Stomach smooth muscle (tissue), 2 donors: ENCODE results near the gene PDZK1IP1.

ENCODE experiments used
- H3K27ac ChIP-seq: one replicate; pipeline ENCODE4 v1.7.0; 2013; ENCODE audit warnings: mild to moderate bottlenecking, low read length, inconsistent platforms
- H3K27me3 ChIP-seq, 2 donors: one replicate each; pipeline ENCODE4 v1.7.0; 2013; ENCODE audit warnings: low read length in 2 of 2; ENCODE audit not compliant: insufficient read depth in 2 of 2, control insufficient read depth in 1 of 2
- H3K36me3 ChIP-seq, 2 donors: one replicate each; pipeline ENCODE4 v1.7.0; 2013; ENCODE audit warnings: low read length in 2 of 2; ENCODE audit not compliant: control insufficient read depth in 2 of 2, insufficient read depth in 2 of 2
- H3K4me1 ChIP-seq: one replicate; pipeline ENCODE4 v1.7.0; 2013; ENCODE audit warnings: low read length; ENCODE audit not compliant: control insufficient read depth, insufficient read depth
- H3K4me3 ChIP-seq, 2 donors: one replicate each; pipeline ENCODE4 v1.7.0; 2013; ENCODE audit warnings: low read length in 2 of 2
- H3K9ac ChIP-seq, 2 donors: one replicate each; pipeline ENCODE4 v1.7.0; 2013; ENCODE audit warnings: low read length in 2 of 2, mild to moderate bottlenecking in 1 of 2
- H3K9me3 ChIP-seq, 2 donors: one replicate each; pipeline ENCODE4 v1.7.0; 2013; ENCODE audit warnings: low read length in 2 of 2; ENCODE audit not compliant: control insufficient read depth in 2 of 2
- donor health status: healthy.
- donor health status: Pancreatic carcinoma.

PDZK1IP1 gene

DNA sequence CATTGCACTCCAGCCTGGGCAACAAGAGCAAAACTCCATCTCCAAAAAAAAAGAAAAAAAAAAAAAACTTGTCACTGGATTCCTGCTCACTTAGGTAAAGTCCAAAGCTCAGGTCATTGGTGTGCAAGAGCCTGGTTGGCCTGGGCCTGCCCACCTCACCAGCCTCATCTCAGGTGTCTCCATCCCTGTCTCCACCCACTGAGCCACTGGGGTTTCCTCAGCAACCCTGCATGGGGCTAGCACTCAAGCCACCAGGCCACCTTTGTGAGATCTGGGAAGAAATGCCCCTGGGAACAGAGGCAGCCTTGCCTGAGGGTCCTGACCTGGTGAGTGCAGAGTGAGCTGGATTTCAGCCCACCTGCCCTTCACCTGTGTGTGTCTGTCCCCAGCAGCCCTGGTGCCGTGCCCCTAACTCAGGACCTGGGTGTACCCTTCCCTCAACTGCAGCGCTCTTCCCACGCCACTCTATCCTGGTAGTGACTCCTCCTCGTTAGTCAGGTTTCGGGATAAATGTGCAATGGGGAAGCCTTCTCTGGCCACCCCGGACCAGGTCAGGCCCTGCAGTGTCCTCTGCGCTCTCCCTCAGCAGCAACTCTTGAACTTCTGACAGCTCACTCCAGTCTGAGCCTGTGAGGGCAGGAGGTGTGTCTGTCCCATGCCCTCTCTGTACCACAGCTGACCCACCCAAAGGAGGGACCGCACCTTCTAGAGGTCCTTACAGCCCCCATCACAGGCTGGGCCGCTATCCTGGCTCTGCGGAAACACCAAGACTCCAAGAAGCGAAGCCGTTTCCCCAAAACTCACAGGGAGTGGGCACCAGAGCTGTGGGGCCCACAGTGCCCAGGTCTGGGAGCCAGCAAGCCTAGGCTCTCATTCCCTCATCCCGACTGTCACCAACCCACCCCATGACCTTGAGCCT, 3.3 kb downstream of the PDZK1IP1 start:
- no peak overlapping the region for H3K4me3 ChIP-seq
- H3K27me3 ChIP-seq, result peaks cover 2 to 20% of the 10 kb centered on the region in 2 donors
- peaks cover 16% of the 10 kb centered on the region for H3K4me1 ChIP-seq
- no peak overlapping the region for H3K9ac ChIP-seq
- H3K27ac ChIP-seq, result no peak overlapping the region
- no peaks in the 10 kb centered on the region for H3K36me3 ChIP-seq
- H3K9me3 ChIP-seq, result no peaks in the 10 kb centered on the region

DNA sequence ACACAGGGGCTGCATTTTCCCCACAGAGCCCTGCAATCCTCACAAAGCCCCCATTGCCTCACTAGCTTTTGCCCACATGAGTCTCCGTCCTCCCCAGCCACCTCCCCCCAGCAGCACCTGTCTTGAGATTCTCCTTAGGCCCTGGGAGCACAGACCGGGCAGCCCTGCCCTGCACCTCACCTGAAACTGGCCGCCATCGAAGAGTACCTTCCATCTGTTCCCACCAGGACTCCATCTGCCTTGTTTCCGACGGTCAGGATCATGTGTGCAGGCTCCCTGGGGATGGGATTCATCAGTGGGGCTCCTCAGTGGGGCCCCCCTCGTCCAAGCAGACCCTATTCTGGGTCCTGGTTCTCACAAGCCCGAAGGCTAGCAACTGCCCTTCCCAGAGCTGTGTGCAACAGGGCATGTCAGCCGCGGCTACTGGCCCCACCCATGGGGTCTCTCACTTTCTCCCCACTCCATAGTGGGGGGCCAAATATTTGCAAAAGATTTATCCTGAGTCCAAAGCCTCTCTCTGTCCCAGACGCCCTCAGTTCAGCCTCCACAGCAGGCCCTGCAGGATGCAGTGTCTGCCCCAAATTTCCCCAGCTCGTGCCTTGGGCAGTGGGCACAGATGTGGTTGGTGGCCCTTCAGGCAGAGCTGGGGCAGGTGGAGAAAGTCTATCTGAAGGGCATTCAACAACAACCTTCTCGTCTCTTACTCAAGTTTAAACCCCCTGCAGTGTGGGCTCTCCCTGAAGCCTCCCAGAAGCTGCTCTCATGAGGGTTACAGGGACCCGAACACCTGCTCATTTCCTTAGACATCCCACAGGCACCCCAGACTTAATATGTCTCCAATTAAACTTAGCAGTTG, 4.8 kb downstream of the PDZK1IP1 start:
- peaks cover 9 to 27% of the 10 kb centered on the region in 2 donors for H3K27me3 ChIP-seq
- peaks cover 8% of the 10 kb centered on the region for H3K4me1 ChIP-seq
- no peaks in the 10 kb centered on the region for H3K9me3 ChIP-seq
- H3K27ac ChIP-seq, result no peak overlapping the region
- H3K9ac ChIP-seq, result no peak overlapping the region
- H3K36me3 ChIP-seq, result no peaks in the 10 kb centered on the region
- H3K4me3 ChIP-seq, result no peak overlapping the region

DNA sequence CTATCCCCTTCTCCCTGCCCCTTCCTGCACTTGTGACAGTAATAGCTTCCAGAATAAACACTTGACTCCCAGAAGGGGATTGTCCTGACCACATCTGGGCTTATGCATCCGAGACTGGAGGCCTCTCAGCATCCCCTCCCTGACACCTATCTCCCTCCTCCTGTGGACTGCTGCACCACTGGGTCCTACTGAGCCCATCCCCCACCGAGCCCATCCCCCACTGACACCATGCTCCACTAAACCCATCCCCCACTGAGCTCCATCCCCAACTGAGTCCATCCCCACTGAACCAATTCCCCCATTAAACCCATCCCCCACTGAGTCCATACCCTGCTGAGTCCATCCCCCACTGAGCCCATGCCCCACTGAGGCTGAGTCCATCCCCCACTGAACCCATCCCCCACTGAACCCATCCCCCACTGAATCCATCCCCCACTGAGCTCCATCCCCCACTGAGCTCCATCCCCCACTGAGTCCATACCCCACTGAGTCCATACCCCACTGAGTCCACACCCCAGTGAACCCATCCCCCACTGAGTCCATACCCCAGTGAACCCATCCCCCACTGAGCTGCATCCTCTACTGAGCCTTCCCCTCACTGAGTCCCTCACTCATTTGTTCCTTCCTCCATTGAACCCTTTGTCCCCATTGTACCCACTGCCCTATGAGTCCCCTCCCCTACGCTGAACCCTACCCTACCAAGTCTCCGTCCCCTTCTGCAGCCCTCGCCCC, 5.6 kb downstream of the PDZK1IP1 start:
- Histone ChIP-seq H3K9ac (no peak overlapping the region), H3K4me3 (no peak overlapping the region), H3K36me3 (no peaks in the 10 kb centered on the region), H3K27me3 (peaks cover 9 to 28% of the 10 kb centered on the region in 2 donors), H3K27ac (no peak overlapping the region), H3K9me3 (no peaks in the 10 kb centered on the region), H3K4me1 (peaks cover 11% of the 10 kb centered on the region)

DNA sequence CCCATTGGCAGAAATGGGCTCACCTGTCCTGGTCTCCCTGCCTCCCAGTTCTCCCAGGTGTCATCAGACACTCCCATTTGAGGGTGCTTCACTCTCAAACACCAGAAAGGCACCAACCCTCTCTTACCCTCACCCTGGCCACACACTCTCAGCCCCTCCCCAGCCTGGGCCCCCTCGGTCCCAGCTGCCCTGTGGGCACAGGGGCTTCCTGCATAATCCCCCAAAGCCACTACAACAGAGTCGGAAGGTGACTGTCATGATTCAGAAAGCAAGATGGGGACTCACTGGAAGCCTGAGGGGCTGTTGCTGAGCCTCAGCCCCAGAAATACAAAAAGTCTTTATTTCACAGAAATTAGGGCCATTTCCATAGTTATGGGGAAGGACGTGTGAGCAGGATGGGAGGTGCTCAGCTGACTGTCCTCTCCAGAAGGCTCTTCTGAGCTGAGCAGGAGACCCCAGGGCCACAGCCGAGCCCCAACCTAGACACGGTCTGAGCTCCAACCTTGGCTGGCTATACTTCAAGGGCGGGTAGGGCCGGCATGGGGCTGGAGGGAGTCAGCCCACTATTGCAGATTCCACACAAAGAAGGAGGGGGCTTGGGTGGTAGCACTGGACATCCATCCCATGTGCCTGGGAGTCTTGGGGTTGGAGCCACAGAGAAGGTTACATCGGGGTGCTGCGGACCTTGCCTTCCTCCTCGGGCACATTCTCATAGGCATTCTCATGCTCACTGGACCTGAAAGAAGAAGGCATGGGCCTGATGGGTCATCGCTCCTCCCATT, 6.3 kb downstream of the PDZK1IP1 start:
- Histone ChIP-seq H3K9ac (no peak overlapping the region), H3K27me3 (peaks cover 9 to 28% of the 10 kb centered on the region in 2 donors), H3K9me3 (no peaks in the 10 kb centered on the region), H3K4me3 (no peak overlapping the region), H3K27ac (no peak overlapping the region), H3K4me1 (peaks cover 12% of the 10 kb centered on the region), H3K36me3 (no peaks in the 10 kb centered on the region)

DNA sequence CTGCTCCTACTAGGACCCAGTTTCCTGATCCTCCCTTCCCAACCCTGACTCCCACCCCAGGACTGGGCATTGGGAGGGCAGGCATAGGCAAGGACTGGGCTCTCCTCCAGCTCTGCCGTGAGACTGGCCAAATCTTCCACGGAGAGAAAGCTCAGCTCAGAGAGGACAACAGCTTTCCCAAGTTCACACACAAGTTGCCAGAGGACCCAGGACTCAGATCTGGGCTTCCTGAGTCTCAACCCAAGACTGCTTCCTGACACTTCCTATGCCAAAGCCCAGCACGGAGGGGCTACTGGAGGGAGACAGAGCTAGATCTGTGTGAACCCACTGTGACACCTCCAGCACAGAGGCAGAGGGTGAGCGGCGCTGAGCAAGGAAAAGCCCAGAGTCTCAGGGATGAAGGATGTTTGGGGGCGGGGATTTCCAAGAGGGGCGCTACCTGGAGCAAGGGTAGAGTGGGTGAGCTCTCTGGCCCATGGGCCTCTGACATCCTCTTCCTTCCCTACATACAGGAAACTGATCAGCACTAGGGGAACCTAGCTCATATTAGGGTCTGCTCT, 7.1 kb downstream of the PDZK1IP1 start:
- no peak overlapping the region for H3K4me3 ChIP-seq
- H3K4me1 ChIP-seq, result peaks cover 12% of the 10 kb centered on the region
- no peaks in the 10 kb centered on the region for H3K36me3 ChIP-seq
- no peaks in the 10 kb centered on the region for H3K9me3 ChIP-seq
- H3K27me3 ChIP-seq, result peaks cover 9 to 28% of the 10 kb centered on the region in 2 donors
- no peak overlapping the region for H3K9ac ChIP-seq
- H3K27ac ChIP-seq, result no peak overlapping the region

DNA sequence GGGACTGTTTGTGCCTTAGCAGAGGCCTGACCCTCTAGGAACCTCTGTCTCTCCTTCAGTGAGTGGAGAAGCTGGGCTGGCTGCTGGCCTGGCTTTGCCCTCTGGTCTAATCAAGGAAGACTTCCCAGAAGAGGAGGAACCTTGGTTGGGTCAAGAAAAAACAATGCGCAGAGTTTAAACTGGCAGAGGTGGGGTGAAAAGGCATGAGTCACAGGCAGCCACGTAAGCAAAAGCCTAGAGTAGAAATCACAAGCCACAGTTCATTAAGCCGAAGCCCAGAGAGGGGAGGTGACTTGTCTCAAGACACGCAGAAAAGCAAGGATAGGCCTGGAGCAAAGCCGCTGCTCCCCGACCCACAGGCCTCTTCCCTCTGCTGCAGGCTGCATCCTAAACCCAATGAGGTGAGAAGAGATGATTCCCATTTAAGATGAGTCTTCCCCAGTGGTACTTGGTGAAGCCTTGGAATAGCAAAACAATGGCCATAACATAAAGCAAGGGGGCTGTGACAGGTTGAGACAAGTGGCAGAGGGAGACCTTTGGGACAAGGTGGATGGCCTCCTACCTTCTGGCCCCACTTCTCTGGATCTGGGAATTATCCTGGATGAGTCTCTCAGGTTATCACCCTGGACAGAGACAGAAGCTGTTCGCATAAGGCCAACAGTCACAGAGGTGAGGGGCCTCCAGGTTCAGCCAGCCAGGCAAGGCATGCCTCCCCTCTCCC, 7.7 kb downstream of the PDZK1IP1 start:
- Histone ChIP-seq H3K4me1 (peaks cover 12% of the 10 kb centered on the region), H3K4me3 (no peak overlapping the region), H3K9me3 (no peaks in the 10 kb centered on the region), H3K9ac (no peak overlapping the region), H3K27ac (no peak overlapping the region), H3K36me3 (no peaks in the 10 kb centered on the region), H3K27me3 (peaks cover 9 to 28% of the 10 kb centered on the region in 2 donors)

DNA sequence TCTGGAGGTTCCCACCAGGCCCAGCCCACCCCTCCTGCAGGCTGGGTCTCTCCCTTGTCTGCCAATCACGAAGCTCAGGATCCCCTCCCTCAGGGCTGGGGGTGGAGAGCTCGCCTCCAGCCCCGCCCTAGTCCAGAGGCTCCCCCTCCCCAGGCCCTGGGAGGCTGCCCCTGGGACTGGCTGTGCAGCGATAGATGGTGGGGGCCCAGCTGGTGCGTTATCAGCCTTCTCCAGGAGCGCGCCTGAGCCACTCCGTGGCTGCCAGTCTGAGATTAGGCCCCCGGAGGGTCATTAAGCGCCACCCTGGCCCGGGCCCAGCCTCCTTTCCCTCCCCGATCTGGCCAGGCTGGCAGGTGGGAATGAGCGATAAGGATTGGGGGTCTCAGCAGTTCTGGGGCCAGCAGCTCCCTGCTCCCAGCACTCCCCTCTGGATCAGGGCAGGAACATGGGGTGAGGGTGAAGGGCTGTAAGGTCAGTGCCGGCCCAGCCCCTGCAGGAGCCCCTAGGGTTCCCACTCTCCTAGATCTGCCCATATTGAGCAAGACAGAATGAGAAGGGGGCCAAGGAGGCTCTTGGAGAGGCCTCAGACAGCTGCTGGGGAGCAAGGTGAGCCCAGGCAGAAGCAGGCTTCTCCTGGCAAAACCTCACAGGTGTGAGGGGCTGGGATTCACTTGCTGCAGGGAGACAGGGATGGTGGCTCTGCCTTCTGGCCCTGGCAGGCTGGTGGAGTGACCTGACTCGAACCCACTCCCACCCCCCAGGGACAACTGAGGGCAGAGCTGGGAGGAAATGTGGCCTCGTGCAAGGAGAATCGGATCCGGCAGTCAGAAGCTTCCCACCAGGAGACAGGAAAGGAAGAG, 8.5 kb downstream of the PDZK1IP1 start:
- Histone ChIP-seq H3K27me3 (peaks cover 9 to 29% of the 10 kb centered on the region in 2 donors), H3K4me3 (no peak overlapping the region), H3K36me3 (no peaks in the 10 kb centered on the region), H3K4me1 (peaks cover 12% of the 10 kb centered on the region), H3K9me3 (no peaks in the 10 kb centered on the region), H3K27ac (no peak overlapping the region), H3K9ac (no peak overlapping the region)

DNA sequence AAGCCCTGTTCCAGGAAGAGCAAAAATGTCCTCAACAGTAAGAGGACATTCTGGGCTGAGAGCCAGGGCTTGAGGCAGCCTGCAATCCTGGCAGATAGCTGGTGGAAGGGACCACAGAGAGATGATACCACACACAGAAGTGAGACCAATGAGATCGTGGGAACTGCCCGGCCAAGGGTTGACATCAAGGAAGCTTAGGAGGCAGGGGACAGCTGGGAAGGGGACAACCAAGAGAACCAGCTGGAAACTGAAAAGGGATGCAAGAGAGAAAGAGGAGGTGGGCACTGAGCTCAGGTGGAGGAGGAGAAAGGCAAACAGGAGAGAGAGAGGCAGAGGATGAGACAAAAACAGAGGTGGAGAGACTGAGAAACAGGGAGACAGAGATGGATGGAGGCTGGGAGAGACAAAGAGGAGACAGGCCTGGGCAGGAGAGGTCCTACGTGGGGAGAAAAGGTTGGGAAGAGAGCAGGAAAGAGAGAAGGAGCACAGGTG, 9.2 kb downstream of the PDZK1IP1 start:
- Histone ChIP-seq H3K36me3 (no peaks in the 10 kb centered on the region), H3K9me3 (no peaks in the 10 kb centered on the region), H3K27me3 (peaks cover 11 to 36% of the 10 kb centered on the region in 2 donors), H3K4me3 (no peak overlapping the region), H3K4me1 (peaks cover 12% of the 10 kb centered on the region), H3K9ac (no peak overlapping the region), H3K27ac (no peak overlapping the region)
